ENCODE measurements around the gene SLC2A10. TPM values are rescaled to one million over a fixed set of nuclear protein-coding genes. Genes with fewer than 3 reads are reported as not detected.
"Not testable (repeated sequence)": the region's sequence is repeated elsewhere in the genome, so short reads cannot be mapped to it uniquely, and the experiment has no call there.

SLC2A10 gene
- total RNA-seq (2014; rRNA removed; shearing (Covaris generic); ENCODE audit: low replicate concordance): 13.2 and 33.3 TPM in 2 replicates

DNA sequence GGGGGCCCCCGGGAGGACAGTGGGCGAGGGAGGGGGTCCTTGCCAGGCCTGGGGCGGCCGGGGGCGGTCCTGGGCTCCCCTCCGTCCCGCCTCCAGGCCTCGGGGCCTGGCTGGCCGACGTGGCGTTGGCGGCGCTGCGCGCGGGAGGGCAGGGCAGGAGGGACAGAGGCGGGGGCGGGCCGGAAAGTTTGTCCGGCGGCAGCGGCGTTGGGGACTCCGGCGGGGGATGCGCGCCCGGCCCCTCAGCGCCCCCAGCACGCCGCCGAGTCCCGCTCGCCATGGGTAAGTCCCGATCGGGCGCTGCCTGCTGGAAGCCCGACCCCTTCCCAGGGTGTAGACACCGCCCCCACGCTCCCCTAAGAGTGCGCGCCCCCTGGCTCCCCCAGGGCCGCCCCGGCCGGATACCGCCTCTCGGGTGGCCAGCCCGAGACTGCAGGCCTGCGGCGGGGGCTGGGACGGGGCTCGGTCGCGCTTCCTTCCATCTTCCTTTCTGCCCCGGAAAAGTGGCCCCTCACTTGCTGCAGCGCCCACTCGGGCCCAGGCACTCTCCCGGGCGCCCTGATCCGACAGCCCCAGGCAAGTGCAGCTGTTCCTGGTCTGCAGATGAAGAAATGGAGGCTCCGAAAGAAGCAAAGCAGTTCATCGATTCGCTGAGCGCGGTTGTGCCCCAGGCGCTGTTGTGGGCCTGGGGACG lies at the start of gene SLC2A10:
Gene SLC2A10 (plus strand): TSS at position 191 of the 694 bp plus-strand sequence. CDS start 88 bp downstream, at position 279.
- Histone ChIP-seq H3K27me3 (no peaks in the 10 kb centered on the region), H3K9me3 (peaks cover 16% of the 10 kb centered on the region), H3K36me3 (peaks cover 12% of the 10 kb centered on the region), H3K4me3 (peak within 1 kb of the TSS; percentile 77)
- peak; percentile 85 for DNase-seq

DNA sequence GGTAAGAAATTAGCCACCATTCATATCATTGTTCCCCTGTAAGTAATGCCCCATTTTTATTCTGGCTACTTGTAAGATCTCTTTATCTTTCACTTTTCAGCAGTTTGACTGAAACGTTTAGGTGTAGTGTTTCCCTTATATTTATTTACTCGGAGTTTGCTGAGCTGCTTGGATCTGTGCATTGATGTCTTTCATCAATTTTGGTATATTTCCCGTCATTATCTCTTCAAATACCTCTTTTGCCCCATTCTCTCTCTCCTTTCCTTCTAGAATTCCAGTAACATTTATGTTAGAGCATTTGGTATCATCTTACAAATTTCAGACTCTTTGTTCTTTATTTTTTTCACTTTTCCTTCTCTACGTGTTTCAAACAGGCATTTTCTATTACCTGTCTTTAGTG lies 49.0 kb upstream of the SLC2A10 start:
- no peak for DNase-seq
- no peaks in the 10 kb centered on the region for H3K36me3 ChIP-seq
- no peak overlapping the region for H3K4me3 ChIP-seq
- H3K27me3 ChIP-seq: no peaks in the 10 kb centered on the region; the same call in 1 of the 2 replicates
- no peaks in the 10 kb centered on the region for H3K9me3 ChIP-seq

DNA sequence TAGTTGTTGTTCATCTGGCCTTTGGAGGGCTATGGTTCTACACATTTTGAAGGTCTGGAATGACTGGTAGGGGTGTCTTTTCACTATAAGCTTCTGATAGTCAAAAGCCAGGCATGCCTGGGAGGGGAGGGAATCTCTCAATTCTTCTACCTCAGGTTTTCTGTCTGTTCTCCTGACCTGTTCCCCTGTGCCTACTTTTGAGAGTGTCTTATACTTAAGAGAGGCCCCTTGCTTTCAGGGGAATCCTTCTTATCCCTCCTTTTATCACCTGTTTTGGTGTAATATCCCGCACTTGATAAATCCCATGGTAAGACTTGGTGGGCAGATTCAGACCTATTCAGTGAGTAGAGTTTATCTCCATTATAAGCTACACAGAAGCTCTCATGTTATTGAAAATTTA lies 47.8 kb upstream of the SLC2A10 start:
- Histone ChIP-seq H3K36me3 (no peaks in the 10 kb centered on the region), H3K9me3 (no peaks in the 10 kb centered on the region), H3K27me3 (no peaks in the 10 kb centered on the region; the same call in 1 of the 2 replicates), H3K4me3 (no peak overlapping the region)
- DNase-seq: no peak

DNA sequence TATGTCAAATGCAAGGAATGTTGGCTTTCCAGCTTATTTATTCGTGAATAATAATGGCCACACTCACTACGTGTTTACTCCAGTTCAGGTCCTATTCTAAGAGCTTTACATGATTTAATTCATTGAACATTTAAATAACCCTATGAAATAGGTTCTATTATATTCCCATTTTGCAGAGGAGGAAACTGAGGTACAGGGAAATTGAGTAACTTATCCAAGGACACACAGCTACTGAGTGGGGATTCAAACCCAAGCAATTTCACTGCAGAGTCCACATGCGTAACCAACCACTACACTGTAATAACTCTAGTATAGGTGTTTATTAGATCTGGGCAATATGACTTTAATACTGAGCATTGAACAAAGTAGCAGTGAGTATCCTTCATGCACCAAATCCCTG lies 45.9 kb upstream of the SLC2A10 start:
- Histone ChIP-seq H3K4me3 (no peak overlapping the region), H3K9me3 (no peaks in the 10 kb centered on the region), H3K36me3 (no peaks in the 10 kb centered on the region), H3K27me3 (no peaks in the 10 kb centered on the region; the same call in 1 of the 2 replicates)
- no peak for DNase-seq

DNA sequence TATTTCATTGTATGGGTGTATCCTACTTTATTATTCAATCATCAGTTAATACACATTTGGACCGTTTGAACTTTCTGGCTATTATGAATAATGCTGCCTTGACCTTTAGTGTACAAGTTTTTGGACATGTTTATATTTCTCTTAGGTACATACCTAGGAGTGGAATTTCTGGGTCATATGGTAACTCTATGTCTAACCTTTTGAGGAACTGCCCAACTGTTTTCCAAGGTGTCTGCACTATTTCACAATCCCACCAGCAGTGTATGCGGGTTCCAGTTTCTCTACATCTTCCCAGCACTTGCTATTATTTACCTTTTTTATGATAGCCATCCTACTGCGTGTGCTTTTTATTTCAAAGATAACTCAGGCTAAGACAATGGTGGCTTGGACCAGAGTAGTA lies 43.8 kb upstream of the SLC2A10 start:
- Histone ChIP-seq H3K36me3 (no peaks in the 10 kb centered on the region), H3K4me3 (no peak overlapping the region), H3K9me3 (no peaks in the 10 kb centered on the region), H3K27me3 (no peaks in the 10 kb centered on the region; the same call in 1 of the 2 replicates)
- DNase-seq: no peak

DNA sequence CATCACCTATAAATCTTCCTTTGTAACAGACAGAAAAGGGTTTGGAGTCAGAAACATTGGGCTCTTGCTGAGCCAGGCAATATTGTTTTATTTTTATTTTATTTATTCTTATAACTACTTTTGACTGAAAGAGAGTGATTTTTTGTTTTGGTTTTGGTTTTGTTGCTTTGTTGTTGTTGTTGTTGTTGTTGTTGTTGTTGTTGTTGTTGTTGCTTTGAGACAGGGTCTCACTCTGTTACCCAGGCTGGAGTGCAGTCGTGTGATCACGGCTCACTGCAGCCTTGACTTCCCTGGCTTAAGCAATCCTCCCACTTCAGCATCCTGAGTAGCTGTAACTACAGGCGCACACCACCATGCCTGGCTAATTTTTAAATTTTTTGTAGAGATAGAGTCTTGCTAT lies 43.1 kb upstream of the SLC2A10 start:
- Histone ChIP-seq H3K36me3 (no peaks in the 10 kb centered on the region), H3K27me3 (no peaks in the 10 kb centered on the region; the same call in 1 of the 2 replicates), H3K4me3 (no peak overlapping the region), H3K9me3 (no peaks in the 10 kb centered on the region)
- no peak for DNase-seq

DNA sequence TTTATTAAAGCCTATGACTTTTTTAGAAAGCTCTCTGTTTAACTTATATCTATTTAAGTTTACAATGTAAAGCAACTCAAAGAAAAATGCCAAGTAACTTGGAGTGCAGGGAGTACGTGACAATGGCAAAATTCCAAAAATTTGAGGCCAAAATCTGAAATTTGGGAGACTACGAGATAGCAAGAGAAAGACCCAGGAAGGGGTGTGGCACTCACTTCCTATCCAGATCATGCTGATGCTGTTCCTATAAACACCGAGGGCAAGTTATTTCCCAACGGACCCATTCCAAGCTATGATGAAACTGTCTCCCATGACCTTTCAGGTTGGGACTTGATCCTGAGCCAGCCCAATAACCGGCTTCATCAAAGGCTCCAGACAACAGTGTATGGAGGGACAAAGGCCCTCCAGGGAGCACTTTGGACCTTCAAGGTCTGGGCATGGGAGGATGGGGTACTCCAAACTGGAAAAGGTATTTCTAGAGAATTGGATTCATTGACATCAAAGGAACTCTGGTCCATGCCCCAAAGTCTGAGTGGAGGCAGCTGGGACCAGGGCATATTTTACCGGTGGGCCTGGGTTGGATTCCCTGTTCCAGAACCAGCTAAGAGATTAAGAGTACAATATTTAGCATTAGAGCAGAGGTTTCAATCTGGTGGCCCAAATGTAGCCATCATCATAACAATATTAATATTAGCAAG lies 42.5 kb upstream of the SLC2A10 start:
- no peak for DNase-seq
- Histone ChIP-seq H3K4me3 (no peak overlapping the region), H3K27me3 (no peaks in the 10 kb centered on the region), H3K36me3 (no peaks in the 10 kb centered on the region), H3K9me3 (no peaks in the 10 kb centered on the region)

DNA sequence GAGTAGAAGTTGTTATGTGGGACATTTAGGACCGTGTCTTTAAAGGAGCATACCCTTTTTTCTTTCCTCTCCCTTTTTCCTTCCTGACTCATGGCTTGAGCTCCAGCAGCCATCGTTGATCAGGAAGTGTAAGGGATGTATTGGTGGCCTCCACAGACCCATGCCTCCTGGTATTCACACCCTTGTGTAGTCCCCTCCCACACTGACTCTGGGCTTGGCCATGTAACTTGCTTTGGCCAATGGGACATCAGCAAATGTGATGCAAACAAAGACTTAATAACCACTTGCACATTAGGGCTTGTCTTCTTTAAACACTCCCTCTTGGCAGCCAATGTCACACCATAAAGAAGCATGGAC lies 39.2 kb upstream of the SLC2A10 start:
- DNase-seq: no peak
- Histone ChIP-seq H3K27me3 (no peaks in the 10 kb centered on the region), H3K9me3 (no peaks in the 10 kb centered on the region), H3K36me3 (no peaks in the 10 kb centered on the region), H3K4me3 (no peak overlapping the region)

DNA sequence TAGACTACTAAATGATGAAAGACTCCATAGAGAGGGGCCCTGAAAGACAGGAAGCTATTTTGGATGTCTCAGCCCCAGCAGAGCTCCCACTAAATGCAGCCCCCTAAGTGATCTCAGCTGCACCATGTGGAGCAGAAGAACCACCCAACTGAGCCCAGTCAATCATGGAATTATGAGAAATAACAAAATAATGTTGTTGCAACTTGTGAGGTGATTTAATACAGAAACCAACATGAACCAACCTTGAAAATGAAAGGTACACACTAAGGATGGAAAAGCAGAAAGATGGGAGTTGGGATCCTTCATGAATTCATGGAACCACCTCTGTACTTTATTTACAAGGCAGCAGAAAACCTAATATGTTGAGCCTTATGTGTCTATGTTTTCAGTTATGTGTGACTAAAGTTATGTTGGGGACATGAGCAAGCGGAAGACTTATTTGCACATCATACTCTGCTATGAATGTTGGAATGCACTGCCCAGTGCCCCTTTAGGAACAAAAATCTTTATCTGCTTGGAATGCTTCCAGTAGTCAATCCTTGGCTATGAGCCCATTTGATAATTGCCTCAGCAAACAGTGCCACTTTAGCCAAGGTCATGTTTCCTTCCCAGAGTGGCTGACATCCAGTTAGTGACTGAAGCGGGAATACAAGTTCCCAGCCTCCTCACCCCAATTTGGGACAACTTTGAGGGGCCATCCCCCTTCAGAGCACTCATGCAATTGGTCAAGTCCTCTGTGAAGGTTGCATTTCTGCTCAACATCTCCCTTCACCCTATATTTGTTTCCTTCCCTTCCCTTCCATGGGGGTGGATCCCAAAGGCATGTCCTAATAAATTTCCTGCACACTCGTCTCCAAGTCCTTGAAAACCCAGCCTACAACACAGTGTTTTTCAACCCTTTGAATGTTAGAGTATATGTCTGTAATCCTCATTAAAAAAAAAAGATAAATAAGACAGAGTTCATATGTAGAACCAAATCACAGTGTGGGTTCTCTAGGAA lies 38.6 kb upstream of the SLC2A10 start:
- Histone ChIP-seq H3K4me3 (no peak overlapping the region), H3K9me3 (no peaks in the 10 kb centered on the region), H3K36me3 (no peaks in the 10 kb centered on the region), H3K27me3 (no peaks in the 10 kb centered on the region)
- DNase-seq: no peak

DNA sequence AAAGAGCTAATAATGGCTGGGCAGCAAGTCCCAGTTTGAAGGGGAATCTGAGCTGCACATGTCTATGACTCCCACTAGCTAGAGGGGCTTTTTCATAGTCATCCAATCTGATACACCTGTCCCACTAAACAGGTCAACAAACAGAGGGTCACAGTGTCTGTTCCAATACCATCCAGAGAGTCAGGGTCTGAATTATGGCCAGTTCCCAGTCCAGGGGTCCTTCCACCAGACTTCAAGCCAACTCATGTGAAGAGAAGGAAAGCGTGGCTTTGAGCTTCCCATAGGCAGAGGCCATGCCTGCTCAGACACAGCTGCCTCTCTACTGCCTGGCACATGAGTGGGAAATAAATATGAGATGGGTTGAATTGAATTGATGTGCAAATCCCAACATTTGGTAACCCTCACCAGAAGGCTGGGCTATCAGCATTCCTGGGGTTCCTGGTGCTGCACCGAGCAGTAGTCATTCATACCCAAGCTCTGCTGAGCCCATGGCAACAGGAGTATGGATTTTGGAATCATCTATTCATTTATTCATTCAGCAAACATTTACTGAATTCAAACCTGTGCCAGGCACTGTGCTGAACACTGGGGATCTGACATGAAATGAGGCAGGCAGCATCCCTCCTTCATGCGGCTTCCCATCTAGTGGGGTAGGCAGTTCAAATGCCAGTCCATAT lies 37.4 kb upstream of the SLC2A10 start:
- DNase-seq: no peak

DNA sequence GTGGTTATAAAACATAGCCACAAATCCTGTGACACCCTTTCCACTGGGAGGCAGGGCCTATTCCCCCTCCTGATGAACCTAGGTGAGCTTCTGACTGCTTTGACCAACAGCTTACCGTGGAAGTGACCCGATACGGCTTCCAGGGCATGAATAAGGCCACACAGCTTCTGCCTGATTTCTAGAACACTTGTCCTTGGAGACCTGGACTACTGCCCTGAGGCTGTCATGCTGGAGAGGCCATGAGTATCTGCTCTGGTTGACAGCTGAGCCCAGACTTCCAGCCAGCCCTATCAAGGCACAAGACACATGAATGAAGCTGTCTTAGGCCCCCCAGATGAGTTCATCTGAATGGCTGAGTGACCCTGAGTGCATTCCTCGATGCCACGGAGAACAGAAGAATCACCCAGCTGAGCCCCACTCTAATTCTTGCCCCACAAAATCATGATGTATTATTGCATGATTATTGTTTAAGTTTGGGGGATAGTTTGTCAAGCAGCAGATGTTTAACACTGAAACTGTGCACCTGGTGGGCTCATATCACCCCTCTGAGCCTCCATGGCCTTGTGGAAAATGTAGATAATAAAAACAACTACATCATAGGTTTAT lies 36.8 kb upstream of the SLC2A10 start:
- Histone ChIP-seq H3K27me3 (no peaks in the 10 kb centered on the region), H3K36me3 (no peaks in the 10 kb centered on the region), H3K4me3 (no peak overlapping the region), H3K9me3 (no peaks in the 10 kb centered on the region)
- DNase-seq: no peak

More for the DNA sequence above, 37.4 kb upstream of the SLC2A10 start:
- H3K27me3 ChIP-seq: no peaks in the 10 kb centered on the region
- no peaks in the 10 kb centered on the region for H3K9me3 ChIP-seq
- H3K4me3 ChIP-seq: no peak overlapping the region
- no peaks in the 10 kb centered on the region for H3K36me3 ChIP-seq

DNA sequence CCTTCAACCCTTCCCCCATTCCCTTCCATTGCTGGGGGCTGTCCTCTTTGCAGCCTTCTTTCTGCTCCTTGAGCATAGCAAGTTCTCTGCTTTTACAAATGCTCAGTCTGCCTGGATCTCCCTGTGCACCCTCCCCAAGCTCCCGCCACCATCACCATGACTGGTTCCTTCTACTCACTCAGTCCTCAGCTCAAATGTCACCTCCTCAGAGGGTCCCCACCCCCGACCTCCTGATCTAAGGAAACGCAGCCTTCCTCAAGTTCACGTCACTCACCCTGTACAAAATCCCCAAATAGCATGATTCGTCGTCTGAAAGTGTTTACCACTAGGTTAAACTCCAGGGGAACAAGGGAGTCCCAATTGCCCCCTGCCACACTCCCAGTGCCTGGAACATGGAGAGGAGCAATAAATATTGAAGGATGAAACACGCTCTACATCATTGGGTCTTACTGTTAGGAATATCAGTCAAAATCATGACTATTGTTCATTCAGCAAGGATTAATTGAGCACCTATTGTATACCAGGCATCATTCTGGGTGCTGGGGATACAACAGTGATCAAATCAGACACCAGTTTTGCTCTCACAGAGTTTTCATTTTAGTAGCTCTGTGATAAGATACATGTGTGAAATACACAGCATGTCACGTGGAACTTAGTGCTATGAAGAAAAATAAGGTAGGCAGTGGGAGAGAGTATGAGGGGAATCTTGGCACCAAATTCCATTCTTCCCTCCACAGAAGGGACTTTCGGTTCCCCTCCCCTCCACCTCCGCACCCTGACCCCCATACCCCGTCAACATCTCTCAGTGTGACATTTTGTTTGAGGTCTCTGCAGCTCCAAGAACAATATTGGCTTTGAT lies 35.8 kb upstream of the SLC2A10 start:
- Histone ChIP-seq H3K36me3 (no peaks in the 10 kb centered on the region), H3K9me3 (no peaks in the 10 kb centered on the region), H3K27me3 (no peaks in the 10 kb centered on the region), H3K4me3 (no peak overlapping the region)
- DNase-seq: no peak

DNA sequence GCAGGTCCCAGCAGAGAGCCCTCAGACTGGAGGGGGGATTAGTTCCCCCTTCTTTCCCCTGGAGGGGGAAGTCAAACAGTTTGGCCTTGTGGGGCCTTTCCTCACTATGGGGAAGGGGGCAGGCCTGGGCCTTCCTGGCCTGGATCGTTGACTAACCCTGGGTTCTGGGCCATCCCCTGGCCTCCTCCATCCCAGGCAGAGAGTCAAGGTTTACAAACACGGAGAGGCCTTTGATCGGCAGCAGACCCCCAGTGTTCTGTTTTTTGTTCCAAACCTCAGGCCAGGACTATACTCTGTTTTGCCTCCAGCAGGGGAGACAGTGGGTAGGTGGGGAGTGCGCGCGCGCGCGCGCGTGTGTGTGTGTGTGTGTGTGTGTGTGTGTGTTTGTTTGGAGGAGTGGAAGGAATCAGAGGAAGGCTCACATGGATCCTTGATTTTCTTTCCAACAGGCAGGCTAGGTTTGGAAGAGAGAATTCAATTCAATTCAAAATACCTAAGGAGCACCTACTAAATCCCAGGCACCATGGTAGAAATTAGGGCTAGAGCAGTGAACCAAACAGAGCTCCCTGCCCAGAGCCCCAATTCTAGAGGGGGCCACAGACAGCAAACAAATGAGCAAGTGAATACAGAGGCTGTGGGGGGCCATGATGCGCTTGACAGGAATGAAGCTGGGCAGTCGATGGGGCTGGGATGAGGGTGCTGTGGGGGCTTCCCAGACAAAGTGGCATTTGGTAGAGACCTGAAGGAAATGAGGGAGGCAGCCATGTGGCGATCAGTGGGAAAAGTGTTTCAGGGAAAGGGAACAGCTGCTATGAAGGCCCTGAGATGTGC lies 35.0 kb upstream of the SLC2A10 start:
- H3K9me3 ChIP-seq: no peaks in the 10 kb centered on the region
- H3K36me3 ChIP-seq: no peaks in the 10 kb centered on the region
- no peaks in the 10 kb centered on the region for H3K27me3 ChIP-seq
- DNase-seq: no peak
- no peak overlapping the region for H3K4me3 ChIP-seq

DNA sequence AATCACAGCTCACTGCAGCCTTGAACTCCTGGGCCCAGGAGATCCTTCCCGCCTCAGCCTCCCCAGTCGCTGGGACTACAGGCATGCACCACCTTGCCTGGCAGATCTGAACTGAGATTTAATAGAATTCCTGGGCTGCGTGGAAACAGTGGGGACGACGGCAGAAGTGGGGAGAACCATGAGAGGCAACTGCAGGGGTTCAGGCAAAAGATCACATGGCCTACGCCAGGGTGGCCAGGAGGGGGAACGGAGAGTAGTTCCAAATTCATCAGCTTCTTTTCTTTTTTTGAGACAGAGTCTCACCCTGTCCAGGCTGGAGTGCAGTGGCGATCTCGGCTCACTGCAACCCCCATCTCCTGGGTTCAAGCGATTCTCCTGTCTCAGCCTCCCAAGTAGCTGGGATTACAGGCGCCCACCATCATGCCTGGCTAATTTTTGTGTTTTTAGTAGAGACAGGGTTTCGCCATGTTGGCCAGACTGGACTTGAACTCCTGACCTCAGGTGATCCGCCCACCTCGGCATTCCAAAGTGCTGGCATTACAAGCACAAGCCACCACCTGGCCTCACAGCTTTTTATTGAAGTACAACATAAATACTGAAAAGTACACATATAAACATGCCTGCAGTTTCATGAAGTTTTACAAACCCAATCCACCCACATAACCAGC lies 32.7 kb upstream of the SLC2A10 start:
- DNase-seq, H3K27me3 ChIP-seq, H3K9me3 ChIP-seq, H3K4me3 ChIP-seq, H3K36me3 ChIP-seq: not testable (repeated sequence)
